ENCODE data around the gene NGDN. TPM values are rescaled to one million over a fixed set of nuclear protein-coding genes. Genes with fewer than 3 reads are reported as not detected.

The NGDN gene
- total and polyA plus RNA-seq, 2 donors (not counting 3 experiments of a cell fraction or from before 2014, with no cell fraction given), result 25.6 to 36.5 TPM

DNA sequence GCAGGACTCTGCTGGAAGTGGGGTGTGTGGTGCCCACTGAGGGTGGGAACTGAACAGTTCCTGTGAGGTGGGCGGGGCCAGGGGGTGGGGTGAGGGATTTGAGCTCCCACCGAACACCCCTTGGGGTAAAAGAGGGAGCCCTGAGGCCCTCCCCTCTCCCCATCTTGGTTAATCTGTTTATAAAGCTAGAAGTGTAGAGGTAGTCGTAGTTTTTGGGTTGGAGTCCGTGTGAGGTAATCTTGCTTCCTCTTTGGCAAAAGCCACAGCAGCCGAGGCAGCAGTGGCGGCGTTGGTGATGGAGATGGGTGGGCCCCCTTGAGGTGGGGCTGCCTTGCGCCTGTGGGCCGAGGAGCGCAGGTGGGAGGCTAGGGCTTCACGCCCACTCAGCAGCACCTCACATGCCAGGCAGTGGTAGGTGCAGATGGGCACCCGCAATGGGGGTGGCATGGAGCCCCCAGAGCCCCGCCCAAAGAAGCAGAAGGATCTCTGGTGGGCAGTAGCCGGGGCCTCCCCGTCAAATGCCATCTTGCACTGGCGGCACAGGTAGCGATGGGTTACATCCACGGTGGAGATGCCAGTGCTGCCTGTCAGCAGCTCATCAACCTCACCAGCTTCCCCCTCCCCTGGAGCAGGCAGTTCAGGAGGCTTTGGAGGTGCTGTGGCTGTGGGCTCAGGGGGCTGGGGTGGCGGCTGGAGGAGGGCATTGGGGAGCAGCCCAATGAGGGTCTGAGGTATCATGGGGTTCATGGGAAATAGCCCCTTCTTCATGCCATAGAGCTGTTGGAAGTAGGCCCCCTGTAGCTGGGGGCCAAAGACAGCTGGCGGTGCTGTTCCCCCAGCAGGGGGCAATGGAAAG is 52.5 kb downstream of the NGDN start:
- H3K27me3 ChIP-seq (ENCODE audit: control insufficient read depth in 2 of 2, insufficient read depth in 2 of 2, low read length in 2 of 2), result no peaks in the 10 kb centered on the region
- no peaks in the 10 kb centered on the region for H3K4me1 ChIP-seq (ENCODE audit: control insufficient read depth, extremely low read depth, insufficient read depth, low read length)
- FAIRE-seq (no peak), DNase-seq (ENCODE audit: low read depth, low spot score) (no peak)
- H4K20me1 ChIP-seq (replicated peaks; ENCODE audit: control insufficient read depth, extremely low read depth, insufficient read depth, low read length), result no peaks in the 10 kb centered on the region
- no TSS peak for BruUV-seq (replicated peaks)
- H3K9me1 ChIP-seq (replicated peaks; ENCODE audit: control insufficient read depth, extremely low read depth, insufficient read depth, low read length), result no peaks in the 10 kb centered on the region
- H2AFZ ChIP-seq (ENCODE audit: low read depth, low read length), result no peak overlapping the region
- intact Hi-C loops (cut with micrococcal nuclease), result no loop called here
- no peak overlapping the region for H3K4me3 ChIP-seq (replicated peaks in 1 of 3; ENCODE audit: insufficient read depth in 1 of 3, low read depth in 1 of 3, low read length in 3 of 3)
- POLR2A ChIA-PET, result no interaction called here
- CTCF ChIA-PET, result no interaction called here
- TF ChIP-seq MAX (IDR thresholded peaks at IDR 0.05; ENCODE audit: insufficient read depth, insufficient read length) (no peak), FOS (IDR thresholded peaks at IDR 0.05; ENCODE audit: borderline replicate concordance, insufficient read depth, low read length) (no peak), EZH2 (IDR thresholded peaks at IDR 0.05; ENCODE audit: borderline replicate concordance, low read depth, low read length, severe bottlenecking) (no peak), GATA2 (IDR thresholded peaks at IDR 0.05; ENCODE audit: insufficient read depth, insufficient read length, low read depth, low read length) (no peak), JUN (IDR thresholded peaks at IDR 0.05; ENCODE audit: borderline replicate concordance, insufficient read depth, insufficient read length, low read depth) (no peak), POLR2AphosphoS5 (IDR thresholded peaks at IDR 0.05; ENCODE audit: insufficient read depth, low read depth, low read length) (no peak), MYC (IDR thresholded peaks at IDR 0.05; ENCODE audit: low read depth, low read length) (no peak), POLR2A (IDR thresholded peaks at IDR 0.05; ENCODE audit: low read depth, low read length) (no peak)
- TF ChIP-seq, protein P1, sequence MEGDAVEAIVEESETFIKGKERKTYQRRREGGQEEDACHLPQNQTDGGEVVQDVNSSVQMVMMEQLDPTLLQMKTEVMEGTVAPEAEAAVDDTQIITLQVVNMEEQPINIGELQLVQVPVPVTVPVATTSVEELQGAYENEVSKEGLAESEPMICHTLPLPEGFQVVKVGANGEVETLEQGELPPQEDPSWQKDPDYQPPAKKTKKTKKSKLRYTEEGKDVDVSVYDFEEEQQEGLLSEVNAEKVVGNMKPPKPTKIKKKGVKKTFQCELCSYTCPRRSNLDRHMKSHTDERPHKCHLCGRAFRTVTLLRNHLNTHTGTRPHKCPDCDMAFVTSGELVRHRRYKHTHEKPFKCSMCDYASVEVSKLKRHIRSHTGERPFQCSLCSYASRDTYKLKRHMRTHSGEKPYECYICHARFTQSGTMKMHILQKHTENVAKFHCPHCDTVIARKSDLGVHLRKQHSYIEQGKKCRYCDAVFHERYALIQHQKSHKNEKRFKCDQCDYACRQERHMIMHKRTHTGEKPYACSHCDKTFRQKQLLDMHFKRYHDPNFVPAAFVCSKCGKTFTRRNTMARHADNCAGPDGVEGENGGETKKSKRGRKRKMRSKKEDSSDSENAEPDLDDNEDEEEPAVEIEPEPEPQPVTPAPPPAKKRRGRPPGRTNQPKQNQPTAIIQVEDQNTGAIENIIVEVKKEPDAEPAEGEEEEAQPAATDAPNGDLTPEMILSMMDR (IDR thresholded peaks at IDR 0.05; ENCODE audit: extremely low read depth in 1 of 2, insufficient read depth in 1 of 2, low read depth in 1 of 2, low read length in 2 of 2), result no peak
- H3K9me3 ChIP-seq (replicated peaks; ENCODE audit: control insufficient read depth, insufficient read depth, low read length), result no peaks in the 10 kb centered on the region
- no peak overlapping the region for H3K4me2 ChIP-seq (ENCODE audit: insufficient read depth, low read length)
- H3K27ac ChIP-seq (ENCODE audit: insufficient read depth, low read depth, low read length), result no peak overlapping the region
- dilution Hi-C loops (cut with MboI; ENCODE audit: extremely low pct_ligation_motif_present, low sequenced_read_pairs), result no loop called here
- no peak overlapping the region for H3K9ac ChIP-seq (replicated peaks; ENCODE audit: extremely low read depth, insufficient read depth, low read length)
- no peaks in the 10 kb centered on the region for H3K79me2 ChIP-seq (ENCODE audit: control insufficient read depth, insufficient read depth, low read length)
- H3K36me3 ChIP-seq (ENCODE audit: control insufficient read depth in 2 of 2, extremely low read depth in 1 of 2, insufficient read depth in 2 of 2, low read length in 2 of 2), result no peaks in the 10 kb centered on the region
